Measurements from ENCODE around the gene LASP1. TPM values are rescaled to one million over a fixed set of nuclear protein-coding genes. Genes with fewer than 3 reads are reported as not detected.

LASP1 gene
- total RNA-seq, 1 experiment from 2014 or later: 120 TPM

- DNase-seq (ENCODE audit: low read depth): peak; percentile 83
Observed at GRCh38 chr17:38868817-38869525, 887 bp upstream of the LASP1 start.

GRCh38 chr17:38870259-38871165 is 654 bp downstream of the LASP1 start:
- DNase-seq (ENCODE audit: low read depth): peak; percentile 65

- peak; percentile 79 for DNase-seq (ENCODE audit: low read depth)
Observed at GRCh38 chr17:38871247-38872015, 1.6 kb downstream of the LASP1 start.

GRCh38 chr17:38872027-38872511 is 2.2 kb downstream of the LASP1 start:
- DNase-seq (ENCODE audit: low read depth): no peak

- DNase-seq (ENCODE audit: low read depth): no peak
Observed at GRCh38 chr17:38872671-38873385, 3.0 kb downstream of the LASP1 start.

- DNase-seq (ENCODE audit: low read depth): no peak
Observed at GRCh38 chr17:38873640-38874380, 4.0 kb downstream of the LASP1 start.

- no peak for DNase-seq (ENCODE audit: low read depth)
Observed at GRCh38 chr17:38874505-38875400, 4.9 kb downstream of the LASP1 start.

GRCh38 chr17:38875477-38876075 is 5.7 kb downstream of the LASP1 start:
- DNase-seq (ENCODE audit: low read depth): peak; percentile 61

GRCh38 chr17:38877130-38877851 is 7.4 kb downstream of the LASP1 start:
- no peak for DNase-seq (ENCODE audit: low read depth)

GRCh38 chr17:38879878-38880665 is 10.2 kb downstream of the LASP1 start:
- DNase-seq (ENCODE audit: low read depth): peak; percentile 88

GRCh38 chr17:38881600-38882191 is 11.8 kb downstream of the LASP1 start:
- peak; percentile 34 for DNase-seq (ENCODE audit: low read depth)

- no peak for DNase-seq (ENCODE audit: low read depth)
Observed at GRCh38 chr17:38882870-38883269, 13.0 kb downstream of the LASP1 start.

GRCh38 chr17:38883592-38884526 is 14.0 kb downstream of the LASP1 start:
- peak; percentile 85 for DNase-seq (ENCODE audit: low read depth)

- no peak for DNase-seq (ENCODE audit: low read depth)
Observed at GRCh38 chr17:38885044-38885727, 15.3 kb downstream of the LASP1 start.
